Heart right ventricle (tissue), 16 donors: ENCODE measurements around the gene PSG2. TPM values are rescaled to one million over a fixed set of nuclear protein-coding genes. Genes with fewer than 3 reads are reported as not detected.
"Not testable (repeated sequence)": the region's sequence is repeated elsewhere in the genome, so short reads cannot be mapped to it uniquely, and the experiment has no call there.

Experiments used
- ATAC-seq, 8 donors: fragments of 200-7000 bp; cut with Tn5 transposase; one replicate each; pipeline ENCODE4 v1.9.1; 2020; ENCODE audit warnings: mild to moderate bottlenecking in 8 of 8, moderate library complexity in 8 of 8, moderate number of reproducible peaks in 1 of 8
- DNase-seq, 2 donors: peaks; one replicate each; pipeline ENCODE4 v3.0.0-alpha.2; 2020
- H3K27ac ChIP-seq, 10 donors: fragments of 200-600 bp; sonication (generic) in 2 of 10; one replicate each; pipeline versions ENCODE4 v1.5.0 to v1.8.0; 2020 to 2022; ENCODE audit warnings: mild to moderate bottlenecking in 3 of 10
- H3K27me3 ChIP-seq, 7 donors: fragments of 200-600 bp; one replicate each; pipeline ENCODE4 v1.8.0; 2021 to 2022; ENCODE audit warnings: mild to moderate bottlenecking in 2 of 7
- H3K36me3 ChIP-seq, 9 donors: fragments of 200-600 bp; sonication (generic) in 1 of 9; one replicate each; pipeline versions ENCODE4 v1.5.0 to v1.8.0; 2020 to 2022; ENCODE audit warnings: mild to moderate bottlenecking in 2 of 9
- H3K4me1 ChIP-seq, 9 donors: fragments of 200-600 bp; sonication (generic) in 1 of 9; one replicate each; pipeline versions ENCODE4 v1.5.0 to v1.8.0; 2020 to 2022; ENCODE audit warnings: mild to moderate bottlenecking in 4 of 9
- H3K4me3 ChIP-seq, 10 donors: fragments of 200-600 bp; sonication (generic) in 2 of 10; one replicate each; pipeline versions ENCODE4 v1.5.0 to v1.8.0; 2020 to 2022; ENCODE audit warnings: mild to moderate bottlenecking in 7 of 10, moderate library complexity in 2 of 10
- H3K9me3 ChIP-seq, 11 donors: fragments of 200-600 bp in 10 of 11; sonication (generic) in 2 of 11; one replicate each; pipeline versions ENCODE4 v1.5.0 to v1.8.0; 2013 to 2022; ENCODE audit warnings: mild to moderate bottlenecking in 2 of 11, control low read depth in 1 of 11, moderate library complexity in 1 of 11
- WGBS, 2 donors: extraction: QIAGEN DNeasy Blood & Tissue Kit; methylation state at CpG; one replicate each; pipeline ENCODE4 v1.1.7; 2013; ENCODE audit warnings: inconsistent platforms in 1 of 2; 5-methylcytosine and 5-hydroxymethylcytosine counted together
- intact Hi-C, 10 donors: fragments of 100-400 bp; cut with DNase I; formaldehyde crosslinking; loops; one replicate each; pipeline versions ENCODE4 v1.11.1 to v1.14.2; 2022
- polyA plus RNA-seq, 2 donors: library from polyadenylated mRNA; stranded (reverse); fragments of 200-250 nt; gene quantifications; one replicate each; pipeline ENCODE4 v1.2.3, GENCODE V29; 2013
- total RNA-seq, 10 donors: library from RNA; stranded (reverse); fragmentation: NEBNext Ultra II Directional in 3 of 10; extraction: Animal tissue kit (Norgen Biotek cat#: 25700) in 3 of 10; gene quantifications; one replicate each; pipeline versions ENCODE4 v1.2.1 to v1.2.4, GENCODE V29; 2021 to 2023
- TF ChIP-seq, protein P1 (sequence below), 9 donors: fragments of 200-600 bp; sonication (generic) in 2 of 9; IDR thresholded peaks; one replicate each; pipeline versions ENCODE4 v1.5.0 to v1.8.0; 2021 to 2022; ENCODE audit warnings: antibody characterized with exemption in 9 of 9, mild to moderate bottlenecking in 5 of 9, moderate library complexity in 1 of 9
- donor health status: Arrhythmogenic right ventricular cardiomyopathy.
- donor health status: ischemic (EF 13 %, LVEDD 7.1; RV severe dilation, severe dysfunction).
- donor health status: healthy with polysubstance abuse.
- donor health status: DM: no; HTN: yes; CAD: no.
- donor health status: DM: no; HTN: no; CAD: no.
- donor health status: ischemic (EF 25% LVEDD 6.9; RV normal size, moderate dysfunction).
- donor health status: ischemic (EF 25% LVEDD 5.7; RV mildly dilated, moderate dysfunction).
- donor health status: healthy.
- donor health status: DM: yes; HTN: yes; CAD: no.
- donor health status: Ischemic cardiomyopathy.
- donor health status: ischemic (EF 35%, LVEDD 5.7; RV mildly dilated, moderate dysfunction).
- donor health status: nonischemic (EF 11% LVEDD 7.7; RV severe dilation, severe dysfunction).
- donor health status: DM: yes; HTN: yes; CAD: no.
- donor health status: PGD.
- donor health status: ischemic (EF 29% LVEDD 5.4; RV normal size, mild dysfunction).
- donor health status: nonischemic (EF 23%, LVEDD 6.1; RV moderate dilation, normal function).

The PSG2 gene
- total and polyA plus RNA-seq, 12 donors: not detected

DNA sequence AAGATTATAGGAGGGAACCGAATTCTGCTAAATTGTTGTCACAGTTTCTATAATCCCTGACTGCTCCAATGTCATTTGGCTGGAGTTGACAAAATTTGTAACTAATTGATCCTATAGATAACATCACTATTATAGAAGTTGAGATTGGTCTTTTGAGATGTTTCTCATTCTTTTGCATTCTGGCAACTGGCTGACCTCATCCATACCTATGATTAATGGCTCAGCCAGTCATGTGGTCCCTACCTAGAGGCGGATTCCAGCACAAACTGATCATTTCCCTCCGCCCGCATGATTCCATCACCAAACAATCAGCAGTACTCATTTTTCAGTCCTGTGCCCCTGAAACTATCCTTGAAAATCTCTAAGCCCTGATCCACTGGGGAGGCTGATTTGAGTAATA lies 4.2 kb downstream of the PSG2 start:
- H3K9me3 ChIP-seq: no peaks in the 10 kb centered on the region
- H3K36me3 ChIP-seq: no peaks in the 10 kb centered on the region
- ATAC-seq (no peak), DNase-seq (no peak)
- whole genome bisulfite sequencing, 2 donors: 84 to 90% methylated on average over 4 of the region's 4 CpGs
- H3K27me3 ChIP-seq: no peaks in the 10 kb centered on the region
- intact Hi-C loops: no loop called here
- H3K4me3 ChIP-seq: no peak overlapping the region
- H3K27ac ChIP-seq: no peak overlapping the region
- TF ChIP-seq, protein P1, sequence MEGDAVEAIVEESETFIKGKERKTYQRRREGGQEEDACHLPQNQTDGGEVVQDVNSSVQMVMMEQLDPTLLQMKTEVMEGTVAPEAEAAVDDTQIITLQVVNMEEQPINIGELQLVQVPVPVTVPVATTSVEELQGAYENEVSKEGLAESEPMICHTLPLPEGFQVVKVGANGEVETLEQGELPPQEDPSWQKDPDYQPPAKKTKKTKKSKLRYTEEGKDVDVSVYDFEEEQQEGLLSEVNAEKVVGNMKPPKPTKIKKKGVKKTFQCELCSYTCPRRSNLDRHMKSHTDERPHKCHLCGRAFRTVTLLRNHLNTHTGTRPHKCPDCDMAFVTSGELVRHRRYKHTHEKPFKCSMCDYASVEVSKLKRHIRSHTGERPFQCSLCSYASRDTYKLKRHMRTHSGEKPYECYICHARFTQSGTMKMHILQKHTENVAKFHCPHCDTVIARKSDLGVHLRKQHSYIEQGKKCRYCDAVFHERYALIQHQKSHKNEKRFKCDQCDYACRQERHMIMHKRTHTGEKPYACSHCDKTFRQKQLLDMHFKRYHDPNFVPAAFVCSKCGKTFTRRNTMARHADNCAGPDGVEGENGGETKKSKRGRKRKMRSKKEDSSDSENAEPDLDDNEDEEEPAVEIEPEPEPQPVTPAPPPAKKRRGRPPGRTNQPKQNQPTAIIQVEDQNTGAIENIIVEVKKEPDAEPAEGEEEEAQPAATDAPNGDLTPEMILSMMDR (IDR thresholded peaks at IDR 0.05): no peak
- no peaks in the 10 kb centered on the region for H3K4me1 ChIP-seq

- H3K4me3 ChIP-seq, H3K36me3 ChIP-seq, H3K27ac ChIP-seq, H3K4me1 ChIP-seq, intact Hi-C loops, DNase-seq, ATAC-seq, H3K27me3 ChIP-seq, H3K9me3 ChIP-seq: not testable (repeated sequence)
- 64 to 67% methylated on average over 4 of the region's 4 CpGs for WGBS, 2 donors
These were observed 4.6 kb downstream of the PSG2 start for GRCh38 chr19:43077881-43078280.

- H3K27ac ChIP-seq, H3K9me3 ChIP-seq, DNase-seq, H3K4me3 ChIP-seq, H3K36me3 ChIP-seq, intact Hi-C loops, ATAC-seq, H3K4me1 ChIP-seq, H3K27me3 ChIP-seq: not testable (repeated sequence)
- WGBS, 2 donors: 70% methylated on average over 3 of the region's 3 CpGs
These were observed 20.1 kb downstream of the PSG2 start for GRCh38 chr19:43062418-43062817.

- H3K9me3 ChIP-seq, intact Hi-C loops, H3K27me3 ChIP-seq, H3K27ac ChIP-seq, ATAC-seq, H3K4me1 ChIP-seq, H3K4me3 ChIP-seq, H3K36me3 ChIP-seq, DNase-seq: not testable (repeated sequence)
- 58 to 71% methylated on average over 3 of the region's 3 CpGs for WGBS, 2 donors
These were observed 21.2 kb downstream of the PSG2 start for GRCh38 chr19:43061326-43061725.

GRCh38 chr19:43060254-43060653 lies 22.2 kb downstream of the PSG2 start:
- ATAC-seq, DNase-seq: not testable (repeated sequence)

GRCh38 chr19:43059482-43059881 lies 23.0 kb downstream of the PSG2 start:
- DNase-seq, H3K4me3 ChIP-seq, ATAC-seq, H3K27me3 ChIP-seq, intact Hi-C loops, H3K4me1 ChIP-seq, H3K36me3 ChIP-seq, H3K27ac ChIP-seq: not testable (repeated sequence)
- H3K9me3 ChIP-seq: peaks cover 0 to 16% (median 0%) of the 10 kb centered on the region in 11 donors
- WGBS, 2 donors: 83% methylated on average over 2 of the region's 2 CpGs

More at GRCh38 chr19:43060254-43060653, 22.2 kb downstream of the PSG2 start:
- H3K36me3 ChIP-seq, H3K4me1 ChIP-seq, intact Hi-C loops, H3K4me3 ChIP-seq, H3K27ac ChIP-seq, H3K27me3 ChIP-seq: not testable (repeated sequence)
- WGBS, 2 donors: 61 to 67% methylated on average over 3 of the region's 3 CpGs
- H3K9me3 ChIP-seq: peaks cover 0 to 16% (median 0%) of the 10 kb centered on the region in 11 donors

GRCh38 chr19:43058440-43058839 lies 24.1 kb downstream of the PSG2 start:
- DNase-seq, intact Hi-C loops, H3K27ac ChIP-seq, H3K27me3 ChIP-seq, ATAC-seq, H3K4me1 ChIP-seq, H3K36me3 ChIP-seq, H3K4me3 ChIP-seq: not testable (repeated sequence)
- H3K9me3 ChIP-seq: peaks cover 0 to 16% (median 0%) of the 10 kb centered on the region in 11 donors
- WGBS, 2 donors: 50 to 53% methylated on average over 2 of the region's 2 CpGs

DNA sequence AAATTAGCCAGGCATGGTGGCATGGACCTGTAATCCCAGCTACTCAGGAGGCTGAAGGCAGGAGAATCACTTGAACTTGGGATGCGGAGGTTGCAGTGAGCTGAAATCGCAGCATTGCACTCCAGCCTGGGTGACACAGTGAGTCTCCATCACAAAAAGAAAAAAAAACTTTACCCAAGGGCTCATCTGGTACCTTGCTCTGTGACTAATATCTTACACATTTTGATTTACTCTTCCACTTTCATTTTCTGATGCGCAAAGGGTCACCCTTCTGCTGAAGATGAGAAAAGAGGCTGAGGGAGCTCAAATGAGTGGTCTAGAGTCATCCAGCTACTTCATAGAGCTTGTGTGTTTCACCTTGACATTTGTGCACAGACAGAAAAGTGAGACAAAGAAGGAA lies 34.5 kb downstream of the PSG2 start:
- H3K36me3 ChIP-seq, H3K4me1 ChIP-seq, H3K9me3 ChIP-seq, H3K27ac ChIP-seq, H3K4me3 ChIP-seq, DNase-seq, intact Hi-C loops, H3K27me3 ChIP-seq, ATAC-seq: not testable (repeated sequence)
- WGBS, 2 donors: 64 to 74% methylated on average over 3 of the region's 3 CpGs

- WGBS, 2 donors: 64 to 67% methylated on average over 2 of the region's 2 CpGs
These were observed 35.9 kb downstream of the PSG2 start for GRCh38 chr19:43046578-43046977.

GRCh38 chr19:43043492-43044180 lies 38.9 kb downstream of the PSG2 start:
- H3K36me3 ChIP-seq, ATAC-seq, H3K27ac ChIP-seq, intact Hi-C loops, H3K9me3 ChIP-seq, H3K4me3 ChIP-seq, H3K27me3 ChIP-seq, DNase-seq, H3K4me1 ChIP-seq: not testable (repeated sequence)
- WGBS, 2 donors: 61 to 72% methylated on average over 1 of the region's 1 CpG

More at GRCh38 chr19:43046578-43046977, 35.9 kb downstream of the PSG2 start:
- intact Hi-C loops, H3K4me3 ChIP-seq, ATAC-seq, H3K9me3 ChIP-seq, H3K27me3 ChIP-seq, H3K4me1 ChIP-seq, H3K36me3 ChIP-seq, DNase-seq, H3K27ac ChIP-seq: not testable (repeated sequence)
